NCI-H524 treated with DMSO at 0.1 percent for 48 hours (cell line): ENCODE data around the gene EHD1.

Experiments
- DNase-seq: peaks from one replicate; lab custom pipeline; 2025; lab: John Stamatoyannopoulos, UW

Gene EHD1

DNA sequence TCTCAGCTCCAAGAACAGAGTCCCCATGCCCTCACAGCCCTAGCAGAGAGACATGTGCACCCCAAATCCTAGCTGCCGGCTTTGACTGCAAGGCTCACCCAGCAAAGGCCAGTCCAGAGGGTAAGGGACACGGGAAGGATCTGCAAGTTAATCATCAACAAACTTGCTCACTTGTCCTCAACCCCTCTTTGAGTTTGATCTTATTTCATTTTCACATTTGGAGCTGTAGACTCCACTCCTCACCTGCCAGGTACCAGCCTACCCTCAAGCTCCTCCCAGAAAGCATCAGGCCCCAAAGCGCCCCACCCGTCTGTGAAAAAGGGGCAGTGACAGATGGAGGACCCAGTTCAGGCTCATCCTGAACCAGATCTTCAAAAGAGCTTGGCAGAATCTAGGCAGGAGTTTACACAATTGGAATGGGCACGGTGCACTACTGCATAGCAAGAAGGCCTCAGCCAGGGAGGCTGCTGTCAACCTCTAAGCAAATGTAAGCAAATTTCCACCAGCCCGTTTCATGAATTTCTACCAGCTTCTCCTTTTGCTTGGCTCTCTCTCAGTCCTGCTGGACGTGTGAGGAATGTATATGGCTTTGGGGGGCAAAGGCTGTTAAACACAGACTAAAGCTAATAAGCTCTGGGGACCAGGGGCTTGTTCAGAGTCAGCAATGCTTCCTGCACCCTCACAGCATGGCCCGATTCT is 5.5 kb downstream of the EHD1 start:
- DNase-seq = no peak

DNA sequence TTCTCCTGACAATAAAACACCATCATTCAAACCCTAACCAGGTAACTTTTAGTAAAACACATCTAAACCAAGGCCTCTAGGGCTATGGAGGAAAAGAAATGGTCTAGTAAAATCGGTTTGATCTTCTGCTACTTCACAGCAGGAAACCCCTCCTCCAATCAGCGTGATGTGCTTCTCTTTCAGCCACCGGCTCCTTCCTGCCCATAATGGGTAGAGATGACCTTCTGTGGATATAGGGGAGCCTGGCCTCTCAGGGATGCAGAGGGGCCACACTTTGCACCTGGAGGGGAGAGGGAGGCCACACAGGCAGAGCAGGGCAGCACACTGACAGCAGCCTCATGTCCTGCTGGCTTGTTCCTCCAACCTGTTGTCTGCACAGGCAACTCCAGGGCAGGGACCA is 6.9 kb downstream of the EHD1 start:
- DNase-seq = no peak

DNA sequence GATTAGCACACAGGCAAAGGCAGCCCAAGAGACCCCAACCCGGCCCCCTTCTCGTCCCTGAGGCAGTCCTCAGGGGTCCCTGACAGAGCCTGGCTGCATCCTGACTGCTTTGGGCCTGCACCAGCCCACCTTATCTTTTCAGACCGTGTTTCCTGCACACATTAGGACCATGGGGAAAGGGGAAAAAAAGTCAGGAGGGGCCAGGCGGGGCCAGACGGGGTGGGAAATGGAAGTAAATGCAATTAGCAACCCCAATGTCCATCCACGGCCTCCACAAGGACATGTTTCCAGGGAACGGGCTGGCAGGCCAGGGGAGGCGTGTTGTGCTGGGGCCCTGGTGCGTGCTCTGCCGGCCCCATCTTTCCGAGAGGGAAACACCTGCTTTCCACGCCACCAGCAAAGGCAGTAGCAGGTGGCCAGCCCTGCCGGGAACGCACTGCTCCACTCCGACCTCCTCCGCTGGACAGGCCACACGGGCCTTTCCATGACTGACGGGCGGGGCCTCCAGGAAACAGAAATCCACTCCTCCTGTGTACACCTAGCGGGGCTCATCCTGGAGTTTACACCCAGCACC is 7.4 kb downstream of the EHD1 start:
- no peak for DNase-seq

DNA sequence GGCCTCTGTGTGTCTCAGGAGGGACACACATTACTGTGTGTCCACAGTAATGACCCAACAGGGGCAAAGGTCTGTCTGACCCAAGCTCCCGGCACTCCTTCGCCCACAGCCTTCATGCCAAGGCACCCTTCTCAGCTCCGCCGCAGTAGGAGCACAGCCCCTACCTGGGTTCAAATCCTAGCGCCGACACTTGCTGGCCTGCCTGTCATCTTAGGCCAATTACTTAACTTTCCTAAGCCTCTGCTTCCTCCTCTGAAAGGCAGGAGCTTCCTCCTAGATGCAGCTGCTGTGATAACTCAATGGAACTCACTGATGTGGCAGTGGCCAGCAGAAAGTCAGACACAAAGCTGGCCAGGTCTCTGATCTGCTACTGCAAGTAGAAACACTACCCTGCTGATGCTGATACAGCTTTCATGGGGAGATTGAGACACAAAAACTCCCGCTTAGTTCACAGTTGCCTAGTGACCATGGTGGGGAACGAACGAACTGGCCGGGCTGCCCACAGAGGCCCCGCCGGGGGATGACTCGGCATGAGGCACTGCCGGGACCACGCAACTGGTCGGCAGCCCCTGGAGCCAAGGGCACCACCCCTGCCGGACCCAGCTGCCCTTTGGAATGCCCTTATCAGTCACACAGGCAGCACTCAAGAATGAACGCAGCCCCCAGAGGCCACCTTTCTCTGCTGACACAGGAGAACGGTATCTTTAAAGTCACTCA is 8.1 kb downstream of the EHD1 start:
- no peak for DNase-seq

DNA sequence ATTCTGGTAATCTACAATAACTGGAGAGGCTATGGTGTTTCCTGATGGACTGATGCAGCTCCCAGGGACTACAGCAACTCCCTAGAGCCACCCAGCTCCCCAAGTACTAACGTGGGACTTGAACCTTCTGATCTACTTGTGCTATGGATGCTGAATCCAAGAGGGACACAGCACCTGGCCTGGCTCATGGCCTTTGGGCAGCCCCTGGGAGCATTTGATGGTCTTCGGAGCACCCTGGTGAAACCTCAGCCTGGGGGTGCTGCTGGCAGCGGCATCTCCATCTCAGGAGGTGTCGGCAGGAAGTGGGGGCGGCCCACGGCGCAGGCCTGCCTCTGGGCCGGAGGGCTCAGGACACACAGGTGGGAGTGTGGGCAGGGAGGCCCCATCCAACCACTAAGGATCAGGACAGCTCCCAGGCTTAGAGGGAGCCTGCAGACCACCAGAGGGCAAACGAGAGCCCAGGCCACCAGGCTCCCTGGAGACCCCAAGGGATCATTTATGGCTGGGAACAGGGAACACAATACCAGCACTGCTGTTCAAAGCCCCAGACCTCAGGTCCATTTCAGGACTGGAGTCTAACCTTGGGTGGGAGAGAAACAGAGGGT is 8.7 kb downstream of the EHD1 start:
- no peak for DNase-seq

- DNase-seq = no peak
Measured at GRCh38 chr11:64868904-64869570, 9.4 kb downstream of the EHD1 start.

- DNase-seq = no peak
Measured at GRCh38 chr11:64867748-64868462, 10.5 kb downstream of the EHD1 start.

DNA sequence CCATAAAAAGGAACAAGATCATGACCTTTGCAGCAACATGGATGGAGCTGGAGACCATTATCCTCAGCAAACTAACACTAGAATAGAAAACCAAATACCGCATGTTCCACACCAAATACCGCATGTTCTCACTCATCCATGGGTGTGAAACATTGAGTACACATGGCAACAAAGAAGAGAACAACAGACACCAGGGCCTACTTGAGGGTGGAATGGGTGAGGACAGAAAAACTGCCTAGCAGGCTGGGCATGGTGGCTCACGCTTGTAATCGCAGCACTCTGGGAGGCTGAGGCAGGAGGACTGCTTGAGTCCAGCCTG is 12.3 kb downstream of the EHD1 start:
- DNase-seq = no peak

GRCh38 chr11:64865286-64866172 is 12.9 kb downstream of the EHD1 start:
- no peak for DNase-seq

DNA sequence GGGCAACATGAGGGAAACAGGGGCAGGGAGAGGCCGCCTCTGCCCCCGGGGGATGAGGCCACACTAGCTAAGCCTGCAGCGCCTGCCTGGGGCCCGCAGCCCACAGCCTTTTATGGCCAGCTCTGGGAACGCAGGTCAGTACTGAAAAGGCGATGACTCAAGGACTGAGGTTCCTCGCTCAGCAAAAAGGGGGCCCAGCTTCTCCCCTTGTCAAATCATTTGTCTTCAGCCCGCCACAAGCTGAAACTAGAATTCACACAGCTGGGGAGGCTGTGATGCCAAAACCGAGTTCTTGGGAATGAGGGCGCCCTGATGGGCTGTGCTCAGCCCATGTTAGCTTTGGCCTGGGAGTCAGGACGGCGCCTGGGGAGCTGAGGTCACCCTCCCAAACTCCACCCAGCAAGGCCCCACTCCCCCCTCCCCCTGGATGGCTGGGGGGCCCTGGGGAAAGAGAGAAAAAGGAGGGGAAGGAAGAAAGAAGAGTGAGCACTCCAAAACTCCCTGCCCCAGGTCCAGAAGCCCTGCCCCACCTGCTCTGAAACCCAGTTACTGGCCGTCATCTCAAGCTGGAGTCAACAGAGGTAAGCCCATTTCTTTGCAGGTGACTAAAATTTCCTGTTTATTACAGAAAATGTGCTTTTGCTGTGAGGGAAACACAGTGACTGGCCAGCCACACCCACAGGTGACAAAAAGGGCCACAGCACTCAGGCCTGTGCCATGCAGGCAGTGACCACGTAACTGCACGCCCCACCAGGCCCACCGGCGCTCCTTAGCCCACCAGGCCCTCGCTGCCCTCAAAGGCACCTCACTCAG is 13.7 kb downstream of the EHD1 start:
- DNase-seq = no peak

GRCh38 chr11:64864135-64864472 is 14.3 kb downstream of the EHD1 start:
- no peak for DNase-seq

- no peak for DNase-seq
Measured at GRCh38 chr11:64863391-64864060, 14.9 kb downstream of the EHD1 start.

DNA sequence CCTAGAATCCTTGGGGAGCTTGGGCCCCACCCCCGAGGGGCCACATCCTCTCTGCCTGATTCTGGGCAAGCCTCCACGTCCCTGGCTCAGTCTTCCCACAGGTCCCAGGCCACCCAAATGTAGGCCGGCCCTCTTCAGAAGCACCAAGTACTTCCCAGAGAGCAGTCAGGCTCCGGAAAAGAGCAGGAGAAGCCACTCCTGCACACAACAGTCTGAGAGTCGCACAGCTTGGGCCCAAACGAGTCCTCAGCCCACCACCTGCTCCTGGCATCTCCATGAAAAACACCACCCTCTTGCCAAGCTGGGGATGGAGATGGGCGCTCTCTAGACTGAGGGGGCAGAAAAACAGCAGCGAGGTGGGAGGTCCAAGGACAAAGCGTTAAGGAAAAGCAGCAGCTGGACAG is 15.4 kb downstream of the EHD1 start:
- DNase-seq = no peak

- no peak for DNase-seq
Measured at GRCh38 chr11:64861227-64861975, 17.0 kb downstream of the EHD1 start.

GRCh38 chr11:64859542-64860414 is 18.6 kb downstream of the EHD1 start:
- DNase-seq = no peak

GRCh38 chr11:64858467-64859263 is 19.8 kb downstream of the EHD1 start:
- DNase-seq = no peak

GRCh38 chr11:64857485-64857884 is 20.9 kb downstream of the EHD1 start:
- no peak for DNase-seq
